HG02852 (cell line): Measurements from ENCODE around the gene ZNF605.
"Not testable (repeated sequence)": the region's sequence is repeated elsewhere in the genome, so short reads cannot be mapped to it uniquely, and the experiment has no call there.

Experiments used
- ATAC-seq: cut with Tn5 transposase; IDR thresholded peaks from one replicate; pipeline ENCODE4 v1.9.1; 2021; ENCODE audit warnings: mild to moderate bottlenecking, moderate library complexity; ENCODE audit not compliant: unreplicated experiment

The ZNF605 gene

DNA sequence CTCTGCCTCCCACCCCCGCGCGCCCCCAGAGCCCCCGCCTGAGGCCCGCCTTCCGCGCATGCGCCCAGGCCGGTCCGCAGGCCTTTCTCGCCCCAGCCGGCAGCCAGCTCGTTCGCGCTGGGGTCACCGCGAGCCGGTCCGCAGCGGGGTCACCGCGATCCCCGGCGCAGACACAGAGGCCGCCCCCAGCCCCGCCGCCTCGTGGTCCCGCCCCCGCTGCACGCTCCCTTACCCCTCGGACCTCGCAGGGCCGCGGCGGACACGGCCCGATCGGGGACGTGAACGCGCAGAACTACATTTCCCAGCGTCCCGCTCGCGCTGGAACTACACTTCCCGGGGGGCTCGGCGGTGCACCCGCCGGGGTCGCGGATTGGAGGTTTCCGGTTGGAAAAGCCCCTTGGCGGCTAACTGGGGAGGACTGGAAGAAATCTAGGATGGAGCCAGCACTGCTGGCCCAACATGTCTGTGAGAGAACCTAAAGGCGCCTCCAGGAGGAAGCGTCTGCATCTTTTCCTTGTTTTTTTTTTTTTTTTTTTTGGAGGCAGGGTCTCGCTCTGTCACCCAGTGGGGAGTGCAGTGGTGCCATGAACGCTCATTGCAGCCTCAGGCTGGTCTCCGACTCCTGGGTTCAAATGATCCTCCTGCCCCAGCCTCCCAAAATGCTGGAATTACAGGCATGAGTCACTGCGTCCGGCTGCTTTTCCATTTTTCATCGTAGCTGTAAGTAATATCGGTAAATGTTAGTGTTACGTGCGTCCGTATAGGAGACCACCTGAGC lies at the start of gene ZNF605:
TSS of gene ZNF605 (minus strand) at position 296 of the 778 bp plus-strand sequence. CDS start 10,671 bp downstream, outside the sequence.
- ATAC-seq: peak; percentile 91

DNA sequence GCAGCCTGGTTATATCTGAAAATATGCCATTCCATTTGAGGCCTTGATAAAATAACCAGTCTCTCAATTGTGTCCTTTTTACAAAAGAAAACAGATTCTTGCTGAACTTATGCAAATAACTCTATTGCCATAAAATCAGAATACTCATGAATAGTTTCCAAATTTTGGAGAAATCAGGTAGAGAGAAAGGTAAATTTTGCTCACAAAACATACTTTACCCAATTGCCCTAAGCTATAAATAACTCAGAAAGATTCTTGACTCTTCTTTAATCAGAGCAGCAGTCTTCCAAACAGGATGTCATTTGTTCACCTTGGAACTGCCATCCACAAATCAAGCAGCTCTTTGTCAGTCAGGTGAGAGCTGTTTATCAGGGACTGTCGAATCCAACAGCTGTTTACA lies 42.6 kb upstream of the ZNF605 start:
- no peak for ATAC-seq

DNA sequence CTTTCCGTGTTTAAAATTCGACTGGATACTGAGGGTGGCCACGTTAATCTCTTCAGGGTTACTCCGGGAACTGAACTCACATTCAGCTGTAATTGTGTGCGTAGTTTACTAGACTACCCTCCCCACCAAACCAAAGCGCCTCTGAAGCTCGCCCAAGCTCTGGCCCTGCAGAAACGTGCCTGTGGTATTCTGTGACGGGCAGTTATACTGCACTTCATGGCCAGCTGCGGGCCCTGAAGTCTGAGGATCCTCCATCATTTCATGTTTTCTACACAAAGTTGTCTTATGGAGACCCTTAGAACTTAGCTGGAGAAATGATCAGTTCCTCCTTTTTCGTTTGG lies 30.7 kb upstream of the ZNF605 start:
- no peak for ATAC-seq

DNA sequence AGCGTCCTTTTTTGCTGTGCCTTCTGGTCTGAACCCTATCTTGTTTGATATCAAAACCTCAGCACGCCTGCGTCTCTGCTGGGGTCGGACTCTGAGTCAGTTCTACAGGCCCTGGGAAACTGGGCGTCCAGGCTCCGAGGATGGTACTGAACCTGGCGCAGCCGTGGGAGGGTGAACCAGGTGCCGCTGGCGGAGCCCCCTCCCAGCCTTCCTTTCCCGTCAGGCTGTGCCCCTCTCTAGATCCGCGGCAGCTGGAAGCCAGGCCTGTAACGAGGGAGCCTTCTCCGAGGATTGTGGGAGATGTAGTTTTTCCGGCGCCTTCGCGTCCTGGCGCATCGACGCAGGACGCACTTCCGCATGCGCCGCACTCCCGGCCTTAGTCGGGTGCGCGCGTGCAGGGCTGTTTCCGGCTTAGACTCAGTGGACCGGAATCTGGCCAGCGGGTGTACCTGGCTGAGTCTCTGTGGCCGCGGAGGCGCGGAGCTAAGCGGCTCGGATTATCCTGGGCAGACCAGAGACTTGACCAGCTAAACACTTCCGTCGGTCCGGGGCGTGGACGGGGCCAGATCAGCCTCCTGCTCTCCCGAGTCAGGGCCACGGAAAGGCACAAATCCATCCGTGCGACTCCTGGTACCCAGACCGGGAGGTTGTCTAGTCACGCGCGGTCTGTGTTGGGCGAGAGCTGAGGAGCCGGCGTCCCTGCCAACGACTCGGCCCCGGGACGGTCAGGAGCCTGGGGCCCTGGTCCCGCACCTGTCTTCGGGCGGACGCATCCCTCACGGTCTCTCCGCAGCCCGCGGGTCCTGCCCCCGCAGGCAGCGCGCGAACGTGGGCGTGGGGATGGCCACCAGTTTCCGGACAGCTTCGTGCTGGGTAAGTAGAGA lies 30.1 kb upstream of the ZNF605 start, which contains the start of gene ZNF26:
TSS of gene ZNF26 (plus strand) at position 367 of the 884 bp plus-strand sequence. CDS start at position 841, 474 bp downstream.
- ATAC-seq: peak; percentile 97

DNA sequence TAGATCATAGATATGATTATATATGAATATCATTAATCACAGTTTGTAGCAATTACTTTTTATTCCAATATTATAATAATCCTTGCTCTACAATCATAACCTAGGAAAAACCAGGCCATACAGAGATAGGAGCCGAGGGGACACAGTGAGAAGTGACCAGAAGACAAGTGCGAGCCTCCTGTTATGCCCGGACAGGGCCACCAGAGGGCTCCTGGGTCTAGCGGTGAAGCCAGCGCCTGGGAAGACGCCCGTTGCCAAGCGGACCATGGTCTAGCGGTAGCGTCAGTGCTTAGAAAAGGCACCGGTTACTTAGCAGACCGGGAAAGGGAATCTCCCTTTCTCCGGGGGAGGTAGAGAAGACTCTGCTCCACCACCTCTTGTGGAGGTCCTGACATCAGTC lies 20.8 kb upstream of the ZNF605 start:
- ATAC-seq: not testable (repeated sequence)

DNA sequence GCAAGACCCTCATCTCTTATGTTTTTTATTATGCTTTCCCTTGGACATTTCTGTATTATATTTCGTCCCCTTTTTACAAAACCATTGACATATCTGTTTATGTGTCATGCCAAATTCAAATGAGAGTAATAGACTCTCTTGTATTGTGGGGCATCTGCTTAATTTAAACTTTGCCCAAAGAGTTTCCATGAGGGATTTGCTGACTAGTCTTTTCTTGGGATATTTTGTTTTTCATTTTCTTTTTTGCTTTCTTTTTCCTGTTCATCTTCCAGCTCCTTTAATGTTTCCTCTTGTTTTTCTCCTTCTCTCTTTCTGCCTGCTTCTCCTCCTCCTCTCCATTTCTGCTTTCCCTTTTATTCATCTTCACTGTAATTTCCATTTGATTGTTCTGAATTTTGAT lies 16.3 kb upstream of the ZNF605 start:
- ATAC-seq: no peak

DNA sequence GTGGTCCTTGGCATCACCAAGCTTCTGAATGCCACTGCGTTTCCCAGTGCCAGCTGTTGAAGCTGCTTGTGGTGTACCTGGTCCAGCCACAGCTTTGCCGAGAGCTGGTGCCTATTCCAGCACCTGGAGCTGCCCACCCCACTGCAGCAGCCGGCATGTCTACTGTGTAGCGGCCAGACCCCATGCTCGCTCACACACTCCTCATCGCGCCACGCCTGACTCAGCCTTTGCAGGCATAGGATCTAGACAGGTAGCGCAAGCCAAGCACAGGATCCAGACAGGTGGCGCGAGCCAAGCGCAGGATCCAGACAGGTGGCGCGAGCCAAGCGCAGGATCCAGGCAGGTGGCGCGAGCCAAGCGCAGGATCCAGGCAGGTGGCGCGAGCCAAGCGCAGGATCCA lies 11.6 kb upstream of the ZNF605 start:
- ATAC-seq: no peak

DNA sequence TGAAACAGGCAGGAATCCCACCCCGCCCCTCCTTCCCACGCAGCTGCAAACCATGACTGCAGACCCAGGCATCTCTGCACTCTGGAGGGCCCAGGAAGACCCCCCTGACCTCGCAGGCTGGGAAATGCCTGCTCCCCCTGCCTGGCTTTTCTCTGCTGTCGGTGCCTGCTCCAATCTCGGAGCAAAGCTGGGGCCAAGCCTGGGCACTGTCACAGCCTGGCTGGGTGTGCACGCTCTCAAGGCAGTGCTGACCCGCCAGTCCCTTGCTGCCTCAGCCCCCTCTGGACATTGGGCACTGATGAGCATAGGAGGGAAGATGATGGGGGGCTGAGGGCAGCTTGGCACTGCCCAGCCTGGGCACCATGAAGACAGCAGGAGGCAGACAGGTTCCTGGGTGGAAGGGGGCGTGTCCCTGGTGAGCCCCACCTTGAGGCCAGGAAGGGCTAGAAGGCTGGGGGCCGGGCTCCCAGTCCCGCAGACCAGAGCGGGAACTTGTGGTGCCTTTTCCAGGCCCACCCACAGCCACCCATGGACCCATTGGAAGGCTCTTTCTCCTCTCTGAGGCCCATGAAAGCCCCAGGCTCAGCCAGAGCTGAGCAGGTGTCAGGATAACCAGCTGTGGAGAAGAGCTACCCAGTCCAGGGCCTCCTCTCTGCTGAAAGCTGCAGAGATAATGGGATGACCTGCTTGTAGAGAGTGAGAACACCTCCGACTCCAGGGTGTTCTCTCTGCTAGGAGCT lies 10.7 kb upstream of the ZNF605 start:
- no peak for ATAC-seq

DNA sequence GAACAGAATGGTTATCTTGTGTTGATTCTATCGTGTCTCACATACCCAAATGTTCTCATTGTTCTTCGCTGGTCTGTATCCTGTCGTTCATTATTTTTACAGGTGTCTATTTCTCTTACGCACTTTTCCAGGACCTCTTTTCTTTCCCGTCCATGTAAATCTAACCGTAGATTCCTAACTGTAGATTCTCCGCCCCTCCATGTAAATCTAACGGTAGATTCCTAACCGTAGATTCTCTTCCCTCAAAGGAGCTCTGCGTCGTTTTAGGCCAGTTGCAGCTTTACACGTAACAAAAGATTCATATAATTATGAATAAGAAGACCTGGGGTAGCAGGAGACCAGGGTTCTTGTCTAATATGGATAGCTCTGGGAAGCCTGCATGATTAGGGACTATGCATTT lies 9.7 kb upstream of the ZNF605 start:
- no peak for ATAC-seq

DNA sequence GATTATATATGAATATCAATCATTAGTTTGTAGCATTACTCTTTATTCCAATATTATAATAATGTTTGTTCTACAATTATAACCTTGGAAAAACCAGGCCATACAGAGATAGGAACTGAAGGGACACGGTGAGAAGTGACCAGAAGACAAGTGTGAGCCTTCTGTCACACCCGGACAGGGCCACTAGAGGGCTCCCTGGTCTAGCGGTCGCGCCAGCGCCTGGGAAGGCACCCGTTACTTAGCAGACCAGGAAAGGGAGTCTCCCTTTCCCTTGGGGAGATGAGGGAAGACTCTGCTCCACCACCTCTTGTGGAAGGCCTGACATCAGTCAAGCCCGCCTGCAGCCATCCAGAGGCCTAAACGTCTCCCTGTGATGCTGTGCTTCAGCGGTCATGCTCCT lies 7.8 kb upstream of the ZNF605 start:
- not testable (repeated sequence) for ATAC-seq

DNA sequence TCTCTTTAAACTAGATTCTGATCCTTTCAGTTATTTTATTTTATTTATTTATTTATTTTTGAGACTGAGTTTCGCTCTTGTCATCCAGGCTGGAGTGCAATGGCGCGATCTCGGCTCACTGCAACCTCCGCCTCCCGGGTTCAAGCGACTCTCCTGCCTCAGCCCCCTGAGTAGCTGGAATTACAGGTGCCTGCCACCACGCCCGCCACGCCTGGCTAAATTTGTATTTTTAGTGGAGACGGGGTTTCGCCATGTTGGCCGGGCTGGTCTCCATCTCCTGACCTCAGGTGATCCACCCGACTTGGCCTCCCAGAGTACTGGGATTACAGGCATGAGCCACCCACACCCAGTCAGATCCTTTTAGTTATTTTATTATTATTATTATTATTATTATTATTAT lies 5.7 kb upstream of the ZNF605 start:
- ATAC-seq: not testable (repeated sequence)

DNA sequence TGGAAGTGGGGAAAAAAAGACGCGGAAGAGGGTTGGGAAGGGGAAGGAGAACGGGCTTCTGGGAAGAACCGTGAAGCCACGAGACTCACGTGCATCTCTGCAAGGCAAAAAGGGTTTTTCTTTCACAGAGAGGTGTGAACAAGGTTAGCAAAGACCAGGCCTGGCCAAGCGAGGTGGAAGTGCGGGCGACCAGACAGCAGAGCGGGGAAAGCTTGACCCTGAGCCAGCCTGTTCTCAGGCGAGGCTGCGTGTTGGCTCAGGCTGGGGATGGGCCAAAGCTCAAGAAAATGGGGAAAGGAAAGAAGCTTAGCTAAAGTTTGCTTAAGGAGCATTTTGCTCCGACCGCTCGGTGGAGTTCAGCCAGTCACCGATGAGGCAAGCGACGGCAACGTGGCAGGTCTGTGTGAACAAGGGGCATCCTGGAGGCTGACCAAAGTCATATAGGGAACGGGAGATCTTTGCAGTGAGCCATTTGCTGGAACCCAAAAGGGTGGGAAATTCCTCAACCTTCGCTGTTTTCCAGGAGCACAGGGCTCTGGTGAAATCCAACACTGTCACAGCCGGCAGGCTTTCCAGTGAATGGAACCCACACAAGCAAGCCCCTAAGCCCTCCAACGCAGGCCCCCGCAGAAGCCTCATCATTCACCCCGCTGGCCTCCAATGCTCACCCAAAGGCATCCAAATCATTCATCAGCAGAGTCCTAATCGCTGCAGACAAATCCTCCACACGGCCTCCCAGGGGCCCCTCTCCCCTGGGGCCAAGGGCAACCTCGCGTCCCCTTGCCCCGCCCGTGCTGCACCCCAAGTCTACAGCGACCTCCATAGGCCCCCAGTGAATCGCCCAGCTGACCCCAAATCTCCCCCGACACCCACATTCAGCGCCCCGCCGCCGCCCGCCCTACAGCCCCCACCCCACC lies 754 bp downstream of the ZNF605 start:
- ATAC-seq: peak; percentile 24

DNA sequence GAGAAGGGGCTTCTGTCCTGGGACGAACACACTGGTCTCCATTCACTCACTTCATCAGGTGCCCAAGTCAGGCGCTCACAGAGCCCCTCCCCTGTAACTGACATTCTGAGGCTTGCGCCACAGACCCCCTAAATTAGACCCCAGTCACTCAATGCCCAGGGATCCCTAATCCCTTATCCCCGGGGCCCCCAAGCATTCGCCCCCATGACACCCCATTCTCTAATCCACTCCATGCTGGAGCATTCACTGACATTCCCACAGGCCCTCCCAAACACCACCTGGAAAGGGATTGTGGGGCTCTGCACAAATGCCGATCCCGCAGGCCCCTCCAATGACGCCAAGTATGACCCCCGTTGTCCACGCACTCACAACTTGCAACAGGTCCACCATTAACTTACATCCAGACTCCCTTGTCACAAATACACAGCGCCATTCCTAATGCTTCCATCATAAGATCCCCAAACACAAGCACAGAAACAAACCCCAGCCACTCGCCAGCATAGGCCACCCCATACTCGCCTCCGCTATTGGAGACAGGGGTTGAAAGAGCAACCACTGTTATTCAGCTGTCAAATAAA lies 1.5 kb downstream of the ZNF605 start:
- ATAC-seq: no peak

DNA sequence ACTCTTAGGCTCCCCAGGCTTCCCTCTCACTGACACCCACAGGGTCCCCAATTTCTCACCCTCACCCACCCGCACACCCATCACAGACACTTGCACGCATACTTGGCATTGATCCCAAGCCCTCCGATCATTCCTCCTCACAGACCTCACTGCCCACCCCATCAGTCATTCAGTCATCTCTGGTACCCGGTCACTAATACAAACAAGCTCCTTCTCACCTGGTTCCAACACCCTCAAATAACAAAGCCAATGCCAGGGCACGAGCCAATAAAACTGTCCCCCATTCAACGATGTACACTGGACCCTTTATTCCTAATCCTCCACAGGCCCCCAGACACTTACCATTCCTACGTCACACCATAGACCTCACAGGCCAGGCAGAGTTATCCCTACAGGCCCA lies 2.3 kb downstream of the ZNF605 start:
- no peak for ATAC-seq

DNA sequence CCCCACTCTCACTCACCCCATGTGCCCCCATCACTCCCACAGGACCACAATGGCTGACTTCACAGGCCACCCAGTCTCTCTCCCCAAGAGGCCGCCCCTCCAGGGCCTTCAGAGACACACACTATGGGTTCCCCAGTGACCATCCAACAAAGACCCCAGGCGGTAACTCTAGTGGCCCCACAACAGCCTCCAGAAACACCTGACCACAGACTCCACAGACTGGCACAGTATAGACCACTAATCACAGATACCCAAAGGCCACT lies 3.0 kb downstream of the ZNF605 start:
- no peak for ATAC-seq

DNA sequence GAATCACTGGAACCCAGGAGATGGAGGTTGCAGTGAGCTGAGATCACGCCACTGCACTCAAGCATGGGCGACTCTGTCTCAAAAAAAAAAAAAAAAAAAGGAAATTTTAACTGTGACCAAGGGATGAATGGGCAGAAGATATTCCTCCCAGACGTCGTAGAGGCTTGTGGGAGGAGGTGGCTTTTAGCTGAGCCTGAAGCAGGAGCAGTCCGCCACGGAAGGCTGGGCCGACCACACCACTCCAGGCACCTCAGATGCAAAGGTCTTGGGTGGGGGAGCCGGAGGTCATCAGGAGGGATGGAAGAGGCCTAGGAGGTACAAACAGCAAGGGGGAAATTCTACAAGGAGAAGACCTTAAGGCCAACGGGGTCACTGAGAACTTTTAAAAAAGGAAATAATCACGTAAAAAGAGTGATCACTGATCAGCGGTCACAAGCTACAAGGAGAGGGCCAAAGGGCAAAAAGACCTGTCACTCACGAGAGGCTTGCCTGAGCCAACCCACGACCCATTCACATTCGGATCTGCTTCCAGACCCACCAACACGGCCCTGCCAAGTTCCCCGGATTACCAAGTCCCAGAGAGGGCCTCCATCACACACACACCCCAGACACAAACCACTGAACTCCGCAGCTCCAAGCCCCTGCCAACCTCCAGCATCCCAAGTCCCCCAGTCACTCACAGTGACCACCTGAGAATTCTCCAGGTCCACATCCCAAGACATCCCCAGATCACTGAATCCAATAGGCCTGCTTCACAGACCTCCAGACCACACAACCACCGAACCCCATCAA lies 3.5 kb downstream of the ZNF605 start:
- no peak for ATAC-seq

DNA sequence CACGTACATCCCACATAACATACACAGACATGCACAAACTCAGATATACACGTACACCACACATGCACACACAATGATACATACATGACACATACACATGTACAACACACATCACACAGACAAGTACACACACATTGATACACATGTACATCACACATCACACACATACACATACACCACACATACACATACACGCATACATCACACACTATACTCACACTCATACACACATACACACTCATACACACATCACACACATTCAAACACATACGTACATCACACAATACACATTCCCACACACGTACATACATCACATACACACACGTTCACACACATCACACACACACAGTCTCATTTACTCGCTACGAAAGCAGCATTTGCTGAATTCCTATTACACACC lies 4.5 kb downstream of the ZNF605 start:
- no peak for ATAC-seq

DNA sequence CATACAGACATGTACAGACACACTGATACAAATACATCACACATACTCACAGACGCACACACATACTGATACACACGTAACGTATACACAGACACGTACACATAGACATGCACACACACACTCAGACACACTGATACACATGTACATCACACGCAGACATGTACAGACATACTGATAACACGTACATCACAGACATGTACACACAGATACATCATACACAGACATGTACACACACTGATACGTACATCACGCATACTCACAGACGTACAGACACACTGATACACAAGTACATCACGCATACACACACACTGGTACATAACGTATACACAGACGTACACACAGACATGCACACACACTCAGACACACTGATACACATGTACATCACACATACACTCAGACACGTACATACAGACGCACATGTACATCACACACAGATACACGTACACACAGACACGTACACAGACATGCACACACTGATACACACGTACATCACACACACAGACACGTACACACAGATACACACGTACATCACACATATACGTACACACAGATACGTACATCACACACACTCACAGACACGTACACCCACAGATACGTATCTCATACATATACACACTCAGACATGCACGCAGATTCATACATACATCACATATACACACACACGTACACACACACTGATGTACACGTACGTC lies 5.1 kb downstream of the ZNF605 start:
- no peak for ATAC-seq
